HG02798 (cell line): ENCODE measurements around the gene DBET.
"Not testable (repeated sequence)": the region's sequence is repeated elsewhere in the genome, so short reads cannot be mapped to it uniquely, and the experiment has no call there.

ENCODE experiments used
- ATAC-seq: cut with Tn5 transposase; IDR thresholded peaks from one replicate; pipeline ENCODE4 v1.9.1; 2021; ENCODE audit warnings: mild to moderate bottlenecking; ENCODE audit not compliant: unreplicated experiment, poor library complexity

Gene DBET

GRCh38 chr4:190047627-190048026, 16.7 kb upstream of the DBET start:
- ATAC-seq, result not testable (repeated sequence)

- not testable (repeated sequence) for ATAC-seq
These were observed 14.7 kb upstream of the DBET start for GRCh38 chr4:190049378-190050239.

- ATAC-seq, result not testable (repeated sequence)
These were observed 5.3 kb upstream of the DBET start for GRCh38 chr4:190058997-190059396.

- not testable (repeated sequence) for ATAC-seq
These were observed 503 bp downstream of the DBET start for GRCh38 chr4:190064805-190065204.

- ATAC-seq, result not testable (repeated sequence)
These were observed 4.0 kb downstream of the DBET start for GRCh38 chr4:190068351-190068750.

GRCh38 chr4:190093052-190093451, 28.8 kb downstream of the DBET start:
- not testable (repeated sequence) for ATAC-seq

- not testable (repeated sequence) for ATAC-seq
These were observed 29.7 kb downstream of the DBET start for GRCh38 chr4:190094031-190094430.

GRCh38 chr4:190095335-190095734, 31.0 kb downstream of the DBET start:
- not testable (repeated sequence) for ATAC-seq

- ATAC-seq, result not testable (repeated sequence)
These were observed 35.3 kb downstream of the DBET start for GRCh38 chr4:190099605-190100004.

GRCh38 chr4:190101525-190101924, 37.2 kb downstream of the DBET start:
- not testable (repeated sequence) for ATAC-seq

GRCh38 chr4:190106191-190106590, 41.9 kb downstream of the DBET start:
- not testable (repeated sequence) for ATAC-seq

- ATAC-seq, result not testable (repeated sequence)
These were observed 42.5 kb downstream of the DBET start for GRCh38 chr4:190106611-190107480.

- ATAC-seq, result not testable (repeated sequence)
These were observed 43.6 kb downstream of the DBET start for GRCh38 chr4:190107766-190108485.

- not testable (repeated sequence) for ATAC-seq
These were observed 44.5 kb downstream of the DBET start for GRCh38 chr4:190108756-190109155.

GRCh38 chr4:190109390-190110011, 45.2 kb downstream of the DBET start:
- not testable (repeated sequence) for ATAC-seq

GRCh38 chr4:190110033-190110432, 45.7 kb downstream of the DBET start:
- not testable (repeated sequence) for ATAC-seq

- ATAC-seq, result not testable (repeated sequence)
These were observed 46.4 kb downstream of the DBET start for GRCh38 chr4:190110570-190111295.

- ATAC-seq, result not testable (repeated sequence)
These were observed 48.6 kb downstream of the DBET start for GRCh38 chr4:190112879-190113278.

GRCh38 chr4:190114991-190115390, 50.7 kb downstream of the DBET start:
- ATAC-seq, result not testable (repeated sequence)
